HG02759 (cell line): ENCODE data around the gene PKNOX2.

ENCODE experiments used
- ATAC-seq: cut with Tn5 transposase; IDR thresholded peaks from one replicate; pipeline ENCODE4 v1.9.1; 2021; ENCODE audit warnings: mild to moderate bottlenecking, moderate library complexity; ENCODE audit not compliant: unreplicated experiment

PKNOX2 gene

DNA sequence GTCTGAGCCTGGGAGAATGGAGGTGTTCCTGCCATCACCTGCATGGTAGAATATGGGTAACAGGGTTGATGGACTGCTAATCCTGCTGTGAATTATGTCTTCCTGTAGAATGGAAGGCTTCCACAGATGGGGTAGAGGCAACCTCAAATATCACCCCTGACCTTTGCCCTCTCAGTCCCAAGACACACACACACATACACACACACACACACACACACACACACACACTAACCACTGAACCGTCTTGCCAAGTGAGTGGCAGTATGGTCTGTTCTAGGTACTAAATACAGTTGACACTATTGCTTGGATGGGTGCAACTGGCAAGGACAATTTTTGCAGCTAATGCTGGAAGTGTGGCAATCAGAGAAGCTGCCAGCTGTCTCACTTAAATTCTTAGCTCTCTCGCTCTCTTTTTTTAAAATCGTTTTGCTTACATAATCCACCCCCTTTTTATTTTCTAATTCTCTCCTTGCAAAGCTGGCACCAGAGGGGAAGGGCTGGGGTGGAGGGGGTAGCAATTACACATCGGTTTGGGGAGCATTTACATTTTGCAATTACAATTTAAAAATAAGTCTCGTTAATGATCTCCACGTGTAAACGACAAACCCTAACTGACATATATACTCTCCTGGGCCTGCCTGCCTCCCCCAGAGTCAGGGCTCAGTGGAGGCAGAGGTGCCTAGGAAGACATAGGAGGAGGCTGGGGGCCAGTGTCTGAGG lies 169.0 kb downstream of the PKNOX2 start:
- no peak for ATAC-seq

DNA sequence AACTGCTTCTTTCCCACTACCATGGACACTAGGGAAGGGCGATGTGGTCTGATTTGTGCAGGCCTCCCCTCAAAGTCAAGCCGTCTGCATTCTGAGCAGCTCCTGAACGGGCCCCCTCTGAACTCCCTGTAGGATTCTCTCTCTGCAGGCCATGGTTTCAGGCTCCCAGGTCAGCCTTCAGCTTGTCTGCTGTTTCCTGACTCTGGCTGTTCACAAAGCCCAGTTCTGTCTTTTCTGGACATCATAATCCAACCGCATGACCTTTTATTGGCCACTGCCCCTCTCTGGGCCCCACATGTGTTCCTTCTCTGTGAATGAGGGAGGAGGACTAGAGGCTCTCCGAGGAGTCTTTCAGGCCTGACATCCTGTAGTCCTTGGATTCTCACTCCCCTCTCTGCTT lies 170.6 kb downstream of the PKNOX2 start:
- ATAC-seq, result no peak

DNA sequence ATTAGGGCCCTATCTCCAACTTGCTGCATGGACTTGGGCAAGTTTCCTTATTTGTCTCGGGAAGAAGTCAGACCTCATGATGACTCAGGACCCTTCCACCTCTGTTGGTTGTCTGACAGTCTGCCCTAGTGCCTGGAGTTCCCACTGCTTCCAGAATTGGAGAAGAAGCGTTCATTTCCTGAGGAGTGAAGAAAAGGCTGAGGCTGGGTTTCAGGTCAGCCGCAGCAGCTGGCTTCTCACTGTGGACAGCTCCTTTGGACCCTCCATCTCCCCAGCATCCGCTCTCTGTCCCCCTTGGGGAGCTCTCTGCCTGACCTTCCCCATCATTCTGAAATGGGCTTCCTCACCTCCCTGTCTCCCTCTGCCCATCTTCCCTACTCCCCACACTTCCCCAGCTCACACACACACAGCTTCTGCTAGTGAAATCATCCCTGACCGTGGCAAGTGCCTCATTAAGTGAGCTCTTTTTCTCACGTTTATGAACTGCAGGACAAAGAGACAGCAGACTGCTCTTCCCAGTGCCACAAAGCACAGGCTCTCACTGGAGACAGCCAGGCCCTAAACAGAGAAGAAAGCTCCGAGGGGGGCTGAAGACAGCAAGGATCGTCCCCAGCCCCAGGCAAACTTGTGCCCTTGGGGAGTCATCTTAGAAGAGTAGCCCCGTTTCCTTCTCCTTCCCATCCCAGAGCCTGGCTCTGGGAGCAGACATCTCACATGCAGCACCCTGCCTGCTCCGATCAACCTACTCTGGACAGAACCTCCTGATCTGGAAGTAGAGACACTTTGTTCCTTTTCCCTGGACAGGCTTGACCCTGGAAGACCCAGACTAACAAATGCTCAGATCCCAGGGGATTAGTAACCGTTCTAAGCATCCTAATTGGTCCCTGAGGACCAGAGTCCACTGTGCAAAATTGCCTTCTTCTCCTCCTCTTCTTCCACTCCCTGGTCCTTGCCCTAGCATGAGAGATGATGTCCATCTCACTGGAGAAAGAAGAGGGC lies 173.6 kb downstream of the PKNOX2 start:
- ATAC-seq, result no peak

DNA sequence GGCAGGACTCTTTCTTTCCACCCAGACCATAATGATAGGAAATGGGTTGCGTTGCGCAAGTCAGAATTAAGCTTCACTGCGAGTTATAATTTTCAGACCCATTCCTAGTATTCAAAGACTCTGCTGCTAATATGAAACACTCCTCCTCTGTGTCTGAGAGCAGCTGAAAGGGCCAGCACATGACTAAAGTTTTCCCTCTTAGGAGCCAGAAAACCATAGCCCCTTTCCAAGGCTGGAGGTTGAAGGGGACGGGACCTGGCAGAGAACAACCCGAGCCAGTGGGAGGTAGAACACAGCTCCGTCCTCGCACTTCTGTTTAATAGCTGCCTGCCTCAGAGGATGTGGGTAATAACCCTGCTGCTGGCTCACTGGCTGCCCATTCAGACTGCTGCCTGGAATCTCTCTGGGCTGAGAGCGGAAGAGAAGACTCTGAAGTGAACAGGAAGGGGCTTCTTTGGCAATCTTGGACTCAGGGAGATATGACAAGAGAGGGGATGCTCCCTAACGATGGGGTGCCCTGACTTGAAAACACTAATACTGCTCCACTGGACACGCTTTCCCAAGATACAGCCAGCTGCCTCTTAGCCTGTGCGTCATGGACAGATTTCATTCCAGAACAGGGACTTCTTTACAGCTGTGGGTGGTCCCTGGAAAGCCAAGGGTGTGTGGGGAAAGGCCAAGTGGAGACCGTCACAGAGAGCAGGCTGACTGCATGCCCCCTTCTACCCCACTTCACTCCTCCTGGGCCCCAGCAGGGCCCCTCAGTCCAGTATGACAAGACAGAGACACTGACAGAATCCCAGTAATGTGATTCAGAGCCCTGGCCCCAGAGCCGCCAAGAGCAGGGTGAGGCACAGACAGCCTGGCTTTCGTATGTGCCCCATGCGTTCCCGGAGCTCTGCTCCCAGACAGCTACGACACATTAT lies 174.6 kb downstream of the PKNOX2 start:
- ATAC-seq, result no peak

DNA sequence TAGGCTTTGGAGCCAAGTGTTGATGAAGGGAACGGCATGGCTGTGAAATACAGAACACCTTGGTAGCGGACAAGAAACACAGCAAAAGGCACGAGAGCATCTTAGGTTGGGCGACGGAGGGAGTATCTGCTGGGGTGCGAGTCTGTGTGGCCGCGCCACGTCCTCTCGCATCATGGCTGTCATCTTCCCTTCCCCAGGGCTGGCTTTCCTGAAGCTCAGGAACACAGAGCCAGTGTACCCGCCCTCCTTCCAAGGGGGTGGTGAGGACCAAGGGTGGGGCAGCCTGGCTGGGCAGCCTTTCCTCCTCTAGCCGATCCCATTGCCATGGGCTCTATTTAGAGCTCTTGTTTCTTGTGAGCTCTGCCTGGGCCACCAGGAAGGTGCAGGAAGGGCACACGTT lies 177.1 kb downstream of the PKNOX2 start:
- ATAC-seq, result no peak

DNA sequence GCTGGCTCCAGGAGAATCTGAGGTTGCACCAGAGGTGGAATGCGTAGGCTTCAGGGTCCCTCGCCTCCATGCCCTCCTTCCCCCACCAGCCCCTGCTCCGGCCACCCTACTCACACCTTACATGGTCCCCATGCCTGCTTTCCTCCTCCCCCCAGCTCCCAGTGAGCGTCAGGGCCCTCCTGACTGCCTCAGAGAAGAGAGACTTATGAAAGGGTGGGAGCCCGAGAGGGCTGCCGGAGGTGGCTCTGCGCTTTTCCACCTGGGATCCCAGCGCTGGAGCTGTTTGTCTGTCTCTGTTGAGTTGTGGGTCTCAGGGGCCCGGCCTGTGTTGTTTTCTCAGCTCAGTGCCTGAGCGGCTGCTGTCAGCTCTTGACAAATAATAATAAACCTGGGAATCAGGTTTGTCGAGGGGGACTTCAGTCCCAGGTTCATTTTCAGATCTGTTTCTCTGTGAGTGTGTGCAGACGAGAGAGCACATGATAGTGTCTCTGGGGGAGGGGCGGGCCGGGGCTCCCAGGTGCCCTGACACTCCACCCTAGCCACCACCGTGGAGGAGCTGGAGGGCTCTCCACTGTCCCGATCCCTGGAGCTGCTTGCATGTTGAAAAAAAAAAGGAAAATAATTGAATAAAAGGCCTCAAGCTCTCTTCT lies 177.9 kb downstream of the PKNOX2 start:
- ATAC-seq, result no peak

DNA sequence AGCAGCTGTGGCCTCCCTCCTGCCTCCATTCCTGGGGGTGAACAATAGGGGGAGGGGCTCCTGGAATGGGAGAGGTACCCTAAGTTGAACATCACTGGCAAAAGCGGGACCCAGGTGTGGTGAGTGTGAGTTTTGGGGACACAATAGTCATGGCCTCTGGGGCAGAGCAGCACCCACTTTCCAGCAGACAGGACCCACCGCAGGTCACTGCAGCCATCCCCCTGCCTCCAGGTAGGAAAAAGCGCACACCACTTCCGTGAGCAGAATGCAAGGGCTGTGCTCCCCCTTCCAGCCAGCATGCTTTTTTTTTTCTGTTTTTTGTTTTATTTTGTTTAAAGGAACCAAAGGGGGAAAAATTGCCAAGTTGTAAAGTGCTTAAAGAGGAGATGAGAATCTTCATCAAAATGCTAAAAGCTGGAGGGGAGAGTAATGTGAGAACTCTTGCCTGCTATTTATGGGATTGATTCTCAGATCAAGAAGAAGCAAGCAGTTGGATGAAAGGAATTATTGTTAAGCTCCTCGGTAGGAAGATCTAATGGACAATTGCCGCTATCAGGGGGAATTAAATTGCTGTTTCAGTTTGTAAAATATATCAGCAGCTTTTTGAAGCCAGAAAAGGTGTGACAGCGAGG lies 178.7 kb downstream of the PKNOX2 start:
- no peak for ATAC-seq

DNA sequence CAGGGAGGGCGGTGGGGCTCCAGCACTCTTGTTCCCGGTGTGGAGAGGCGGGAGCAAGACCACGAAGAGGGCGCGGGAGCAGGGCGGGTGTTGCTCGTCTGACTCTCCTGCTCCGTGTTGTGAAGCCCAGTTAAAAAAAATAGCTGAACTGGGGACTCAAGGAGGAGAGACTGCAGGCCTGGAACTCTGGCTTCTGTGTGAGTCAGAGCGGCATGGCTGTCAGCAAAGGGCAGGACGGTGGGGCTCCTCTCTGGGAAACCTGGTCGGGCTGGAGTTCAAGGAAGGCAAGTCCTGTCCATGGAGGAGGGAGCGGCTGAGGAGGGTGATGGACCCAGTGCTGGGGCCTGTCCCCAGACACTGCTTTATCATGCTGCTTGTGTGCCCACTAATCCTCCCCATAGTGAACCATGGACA lies 179.2 kb downstream of the PKNOX2 start:
- ATAC-seq, result no peak

DNA sequence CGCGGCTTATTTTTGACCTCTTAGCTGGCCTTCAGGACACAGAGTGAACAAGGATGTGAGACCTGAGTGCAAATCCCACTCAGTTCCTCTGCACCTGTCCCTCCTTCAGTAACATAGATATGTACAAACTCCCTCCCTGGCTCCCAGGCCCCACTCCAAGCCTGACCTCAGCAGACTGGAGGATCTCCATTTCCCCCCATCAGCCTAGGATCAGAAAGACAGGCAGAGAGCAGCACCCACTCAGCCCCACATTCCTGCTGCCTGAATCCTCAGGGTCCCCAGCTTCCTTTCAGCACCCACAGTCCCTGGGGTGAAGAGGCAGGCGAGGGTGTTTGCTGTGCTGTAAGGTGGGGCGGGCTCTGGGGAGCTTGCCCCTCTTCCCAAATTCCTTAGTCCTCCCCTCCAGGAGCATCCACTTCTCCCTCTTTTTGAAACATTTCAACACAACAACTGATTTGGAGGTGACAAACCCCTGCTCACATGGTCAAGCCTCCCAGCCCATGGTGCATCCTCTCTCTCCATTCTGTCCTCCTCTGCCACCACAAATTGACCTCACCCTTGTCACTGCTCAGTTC lies 180.4 kb downstream of the PKNOX2 start:
- no peak for ATAC-seq

DNA sequence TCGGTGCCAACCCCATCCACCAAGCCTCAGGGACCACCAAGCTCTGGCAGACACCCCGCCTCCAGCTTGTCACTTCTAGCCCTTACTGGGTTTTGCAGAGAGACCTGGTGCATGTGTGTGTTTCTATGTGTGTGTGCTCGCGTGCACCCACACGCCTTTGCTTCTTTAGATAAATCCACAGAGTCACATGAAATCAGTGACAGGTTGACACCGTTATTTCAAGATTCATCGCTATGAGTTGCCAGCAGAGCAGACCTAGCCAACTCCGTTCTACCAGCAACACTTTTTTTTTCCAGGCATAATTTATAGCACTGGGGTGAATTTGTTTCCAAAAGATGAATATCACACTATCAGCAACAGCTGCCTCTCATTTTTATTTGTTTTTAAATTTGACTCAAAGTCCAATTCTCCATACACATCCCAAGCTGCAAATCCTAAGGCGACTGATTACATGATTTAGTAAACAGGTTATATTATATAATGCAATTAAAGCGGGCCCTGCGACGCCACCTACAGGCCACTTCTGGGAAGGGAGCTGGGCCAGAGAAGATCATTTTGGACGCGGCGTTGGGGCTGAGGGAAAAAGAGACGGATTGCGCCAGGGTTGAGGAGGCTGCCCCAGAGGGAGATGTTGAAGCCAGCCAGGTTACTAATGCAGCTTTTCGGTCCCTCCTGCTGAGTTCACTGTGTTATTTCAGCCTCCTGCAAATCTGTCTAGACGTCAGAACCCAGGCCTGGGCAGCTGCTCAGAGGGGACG lies 181.0 kb downstream of the PKNOX2 start:
- no peak for ATAC-seq

DNA sequence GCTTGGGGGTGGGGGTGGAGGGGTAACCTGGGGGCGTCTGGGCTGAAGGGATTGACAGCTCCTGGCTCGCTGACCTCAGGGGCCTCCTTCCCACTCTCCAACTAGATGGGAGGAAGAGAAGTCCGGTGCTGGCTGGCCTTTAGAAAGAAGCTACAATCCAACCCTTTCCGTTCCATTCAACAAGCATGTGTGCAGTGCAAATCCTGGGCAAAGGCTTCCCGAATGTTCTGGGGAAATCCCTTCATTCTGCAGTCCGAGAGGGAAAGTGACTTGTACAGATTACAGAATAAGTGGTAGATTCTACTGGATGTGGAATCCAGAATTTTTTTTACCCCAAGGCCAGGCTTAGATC lies 181.6 kb downstream of the PKNOX2 start:
- ATAC-seq, result no peak

DNA sequence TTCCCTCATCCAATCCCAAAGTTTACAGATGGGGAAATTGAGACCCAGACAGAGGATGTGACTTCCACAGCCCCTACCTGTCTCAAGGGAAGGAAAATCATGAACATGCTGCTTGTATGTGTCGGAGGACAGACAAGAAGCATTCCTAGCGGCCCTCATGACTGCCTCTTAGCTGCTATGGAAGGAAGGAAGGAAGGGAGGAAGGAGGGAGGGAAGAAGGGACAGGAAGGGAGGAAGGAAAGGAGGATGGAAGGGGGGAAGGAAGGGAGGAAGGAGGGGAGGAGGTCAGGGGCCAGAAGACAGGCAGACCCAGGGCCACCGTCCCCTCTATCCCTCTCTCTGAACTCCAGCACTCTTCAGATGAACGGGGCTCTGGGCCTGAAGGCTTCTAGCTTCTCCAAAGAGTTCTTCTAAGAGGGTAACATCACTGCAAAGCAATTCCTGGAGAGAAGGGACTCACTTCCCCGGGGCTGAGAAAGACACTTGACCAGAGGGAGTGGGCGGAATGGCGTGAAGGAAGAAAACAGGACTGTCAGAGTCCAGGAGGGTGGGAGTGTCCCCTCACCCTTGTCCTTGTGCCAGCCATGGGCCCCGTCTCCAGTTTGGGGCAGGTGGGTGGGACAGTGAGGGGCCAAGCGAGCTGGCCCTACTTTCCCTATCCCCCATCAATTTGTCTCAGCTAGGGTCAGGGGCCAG lies 182.2 kb downstream of the PKNOX2 start:
- no peak for ATAC-seq

DNA sequence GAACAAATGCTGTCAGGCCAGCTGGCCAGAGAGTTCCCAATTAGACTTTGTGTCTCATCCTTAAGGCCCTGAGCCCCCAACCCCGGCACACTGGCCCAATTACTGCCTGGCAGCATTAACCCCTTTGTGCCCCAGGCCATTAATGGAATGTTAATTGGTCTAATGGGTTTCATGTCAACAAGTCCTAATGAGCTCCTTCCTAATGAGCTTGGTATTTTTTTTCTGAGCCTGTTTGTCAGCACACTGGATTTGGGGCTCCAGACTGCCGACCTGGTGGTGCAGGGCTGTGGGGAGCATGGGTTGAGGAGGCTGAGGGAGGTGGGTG lies 182.7 kb downstream of the PKNOX2 start:
- no peak for ATAC-seq

DNA sequence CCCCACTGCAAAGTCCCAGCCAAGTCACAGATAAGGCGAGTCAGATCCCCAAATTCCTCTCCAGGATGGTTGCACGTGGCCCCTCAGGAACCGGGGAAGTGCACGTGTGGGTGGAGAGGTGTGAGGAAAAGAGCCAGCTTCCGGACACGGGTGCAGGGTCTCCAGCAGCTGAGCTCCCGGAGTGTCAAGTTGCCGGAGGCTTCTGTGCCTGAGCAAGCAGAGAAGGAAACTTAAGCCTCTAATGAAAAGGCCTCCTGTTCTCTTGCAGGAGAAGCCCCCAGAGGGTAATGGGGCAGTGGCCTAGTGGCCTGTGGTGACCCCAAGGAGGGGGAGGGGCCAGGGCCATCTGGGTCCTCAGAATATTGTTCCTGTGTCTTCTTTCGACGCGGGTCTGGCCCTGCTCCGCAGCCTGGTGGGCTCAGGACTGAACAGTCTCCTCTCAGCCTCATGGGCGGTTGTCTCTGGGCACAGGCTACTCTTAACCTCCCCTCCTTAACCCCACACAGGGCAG lies 183.6 kb downstream of the PKNOX2 start:
- no peak for ATAC-seq

DNA sequence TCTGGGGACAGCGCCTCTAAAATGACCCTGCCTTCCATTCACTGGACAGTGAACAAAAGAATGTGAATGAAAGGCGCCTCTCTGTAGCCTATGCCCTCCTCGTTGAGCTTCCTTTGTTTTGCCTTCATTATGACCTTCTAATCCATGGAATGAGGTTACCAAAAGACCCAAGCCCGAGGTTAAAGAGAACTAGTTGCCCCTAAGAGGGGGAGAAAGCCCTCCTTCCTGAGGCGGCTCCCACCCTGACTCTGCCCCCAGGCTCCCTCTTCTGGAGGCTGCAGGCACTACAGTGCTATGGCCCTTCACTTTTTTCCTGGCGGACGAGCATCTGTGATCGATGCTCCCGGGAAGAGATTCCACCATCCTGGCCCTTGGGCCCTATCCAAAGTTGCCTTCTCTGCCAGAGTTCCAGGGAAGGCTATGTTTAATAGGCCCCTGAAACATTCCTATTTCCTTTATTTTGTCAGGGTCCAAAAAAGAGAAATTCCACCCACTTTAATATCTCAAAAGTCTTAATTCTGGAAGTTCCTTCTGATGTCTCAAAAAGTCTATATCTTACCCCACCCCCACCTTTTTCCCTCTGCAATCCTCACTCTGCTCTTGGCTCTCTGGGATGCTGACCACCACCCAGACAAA lies 184.2 kb downstream of the PKNOX2 start:
- ATAC-seq, result peak; percentile 59

DNA sequence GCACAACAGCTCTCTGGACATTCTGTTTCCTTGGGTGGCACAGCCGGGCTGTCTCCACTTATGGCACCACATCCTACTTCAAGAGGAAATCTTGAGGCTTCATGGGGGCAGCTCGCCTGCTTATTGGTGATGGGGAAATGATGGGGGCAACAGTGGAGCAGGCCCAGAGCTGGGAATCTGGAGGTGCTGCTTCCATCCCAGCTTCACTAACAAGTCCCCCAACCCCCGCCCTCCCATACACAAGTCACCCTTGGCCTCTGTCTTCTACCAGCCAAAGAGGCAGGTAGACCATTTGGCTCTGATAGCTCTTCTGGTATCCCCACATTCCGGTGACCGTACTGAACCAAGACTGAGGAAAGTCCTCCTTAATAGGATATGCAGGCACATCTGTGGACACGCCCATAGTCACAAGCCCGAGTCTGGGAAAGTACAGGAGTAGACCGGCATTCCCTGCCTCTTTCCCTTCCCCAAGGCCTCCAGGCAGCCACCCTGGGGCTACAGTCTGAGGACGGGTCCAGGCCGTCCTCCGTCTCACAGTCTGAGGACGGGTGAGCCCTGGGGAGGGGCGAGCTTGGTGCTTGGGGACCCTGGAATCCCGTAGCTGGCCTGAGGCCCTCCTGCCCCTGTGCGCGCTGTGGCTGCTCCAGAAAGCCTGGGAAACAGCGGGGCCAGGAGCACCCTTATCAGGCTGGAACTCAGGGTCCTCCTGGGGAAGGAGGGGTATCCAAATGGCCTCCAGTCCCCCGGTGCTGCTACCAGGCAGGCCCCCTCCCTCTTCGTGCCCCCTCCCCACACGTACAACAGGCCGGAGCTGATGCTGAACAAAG lies 185.9 kb downstream of the PKNOX2 start:
- ATAC-seq, result no peak
